ENCODE results near the gene ORC5.
"Not testable (repeated sequence)": the region's sequence is repeated elsewhere in the genome, so short reads cannot be mapped to it uniquely, and the experiment has no call there.

ORC5 gene

GRCh38 chr7:104192434-104192833, 15.4 kb downstream of the ORC5 start:
- DNase-seq (ENCODE audit: low read depth in 3 of 3, low spot score in 1 of 3) = no peak

GRCh38 chr7:104185346-104185745, 22.5 kb downstream of the ORC5 start:
- DNase-seq (ENCODE audit: low read depth in 3 of 3, low spot score in 1 of 3) = no peak

GRCh38 chr7:104179178-104179577, 28.6 kb downstream of the ORC5 start:
- no peak for DNase-seq (ENCODE audit: low read depth in 3 of 3, low spot score in 1 of 3)

GRCh38 chr7:104177565-104178083, 30.2 kb downstream of the ORC5 start:
- DNase-seq (ENCODE audit: low read depth in 3 of 3, low spot score in 1 of 3) = not testable (repeated sequence)

- DNase-seq (ENCODE audit: low read depth in 3 of 3, low spot score in 1 of 3) = no peak
Observed at GRCh38 chr7:104176332-104176731, 31.5 kb downstream of the ORC5 start.

- DNase-seq (ENCODE audit: low read depth in 3 of 3, low spot score in 1 of 3) = no peak
Observed at GRCh38 chr7:104175361-104175984, 32.3 kb downstream of the ORC5 start.

GRCh38 chr7:104174798-104175197, 33.0 kb downstream of the ORC5 start:
- no peak for DNase-seq (ENCODE audit: low read depth in 3 of 3, low spot score in 1 of 3)

GRCh38 chr7:104162081-104162480, 45.7 kb downstream of the ORC5 start:
- DNase-seq (ENCODE audit: low read depth in 3 of 3, low spot score in 1 of 3) = no peak

GRCh38 chr7:104161244-104161643, 46.6 kb downstream of the ORC5 start:
- DNase-seq (ENCODE audit: low read depth in 3 of 3, low spot score in 1 of 3) = no peak

- no peak for DNase-seq (ENCODE audit: low read depth in 3 of 3, low spot score in 1 of 3)
Observed at GRCh38 chr7:104160375-104160774, 47.4 kb downstream of the ORC5 start.

GRCh38 chr7:104156842-104157277, 51.0 kb downstream of the ORC5 start:
- DNase-seq (ENCODE audit: low read depth in 3 of 3, low spot score in 1 of 3) = no peak

GRCh38 chr7:104153287-104153686, 54.5 kb downstream of the ORC5 start:
- no peak for DNase-seq (ENCODE audit: low read depth in 3 of 3, low spot score in 1 of 3)

GRCh38 chr7:104152468-104152867, 55.3 kb downstream of the ORC5 start:
- no peak for DNase-seq (ENCODE audit: low read depth in 3 of 3, low spot score in 1 of 3)

GRCh38 chr7:104150470-104150869, 57.3 kb downstream of the ORC5 start:
- DNase-seq (ENCODE audit: low read depth in 3 of 3, low spot score in 1 of 3) = no peak

- no peak for DNase-seq (ENCODE audit: low read depth in 3 of 3, low spot score in 1 of 3)
Observed at GRCh38 chr7:104149822-104150221, 58.0 kb downstream of the ORC5 start.

GRCh38 chr7:104142147-104142546, 65.7 kb downstream of the ORC5 start:
- no peak for DNase-seq (ENCODE audit: low read depth in 3 of 3, low spot score in 1 of 3)

GRCh38 chr7:104137971-104138370, 69.8 kb downstream of the ORC5 start:
- DNase-seq (ENCODE audit: low read depth in 3 of 3, low spot score in 1 of 3) = no peak

- no peak for DNase-seq (ENCODE audit: low read depth in 3 of 3, low spot score in 1 of 3)
Observed at GRCh38 chr7:104137511-104137910, 70.3 kb downstream of the ORC5 start.

- no peak for DNase-seq (ENCODE audit: low read depth in 3 of 3, low spot score in 1 of 3)
Observed at GRCh38 chr7:104136981-104137380, 70.8 kb downstream of the ORC5 start.

- DNase-seq (ENCODE audit: low read depth in 3 of 3, low spot score in 1 of 3) = no peak
Observed at GRCh38 chr7:104136561-104136960, 71.3 kb downstream of the ORC5 start.

GRCh38 chr7:104135760-104136558, 71.9 kb downstream of the ORC5 start:
- no peak for DNase-seq (ENCODE audit: low read depth in 3 of 3, low spot score in 1 of 3)

- no peak for DNase-seq (ENCODE audit: low read depth in 3 of 3, low spot score in 1 of 3)
Observed at GRCh38 chr7:104133238-104133637, 74.6 kb downstream of the ORC5 start.
